Activated CD8-positive, alpha-beta T cell treated with anti-CD3 and anti-CD28 coated beads for 36 hours (primary cell): ENCODE measurements around the gene FCSK. TPM values are rescaled to one million over a fixed set of nuclear protein-coding genes. Genes with fewer than 3 reads are reported as not detected.
"Not testable (repeated sequence)": the region's sequence is repeated elsewhere in the genome, so short reads cannot be mapped to it uniquely, and the experiment has no call there.

ENCODE experiments used
- ATAC-seq: fragments of 200-7000 bp; cut with Tn5 transposase; one replicate; pipeline ENCODE4 v1.10.0; 2021; ENCODE audit warnings: mild to moderate bottlenecking, moderate library complexity
- CTCF ChIA-PET: fragments of 350-600 bp; sonication (Branson Sonifier 250); formaldehyde crosslinking; loops from one replicate; lab custom pipeline; 2021; ENCODE audit warnings: antibody characterized with exemption; lab: Charles Lee
- POLR2A ChIA-PET: fragments of 350-600 bp; sonication (Branson Sonifier 250); formaldehyde crosslinking; loops from one replicate; lab custom pipeline; 2021; ENCODE audit warnings: antibody characterized with exemption; lab: Charles Lee
- DNase-seq: peaks from one replicate; pipeline ENCODE4 v3.0.0-alpha.2; 2020
- H3K27ac Mint-ChIP-seq: one replicate; pipeline ENCODE4 v1.8.0; 2021; ENCODE audit warnings: mild to moderate bottlenecking, mixed read lengths
- H3K27me3 Mint-ChIP-seq: one replicate; pipeline ENCODE4 v1.8.0; 2021; ENCODE audit warnings: mixed read lengths
- H3K36me3 Mint-ChIP-seq: one replicate; pipeline ENCODE4 v1.8.0; 2021; ENCODE audit warnings: low read depth, mixed read lengths
- H3K4me1 Mint-ChIP-seq: one replicate; pipeline ENCODE4 v1.8.0; 2021; ENCODE audit warnings: low read depth, mixed read lengths
- H3K4me3 Mint-ChIP-seq: one replicate; pipeline ENCODE4 v1.8.0; 2021; ENCODE audit warnings: mild to moderate bottlenecking, moderate library complexity, mixed read lengths
- H3K9me3 Mint-ChIP-seq: one replicate; pipeline ENCODE4 v1.8.0; 2021; ENCODE audit warnings: mixed read lengths
- intact Hi-C: fragments of 100-400 bp; cut with micrococcal nuclease; formaldehyde crosslinking; loops from one replicate; pipeline ENCODE4 v1.10.0; 2022
- total RNA-seq, 2 experiments: library from RNA; stranded (reverse); gene quantifications; one replicate each; pipeline ENCODE4 v1.2.3, GENCODE V29; 2021
- TF ChIP-seq, protein P1 (sequence below): fragments of 200-600 bp; IDR thresholded peaks from one replicate; pipeline ENCODE4 v1.8.0; 2022; ENCODE audit warnings: antibody characterized with exemption, mild to moderate bottlenecking

Gene FCSK
- total RNA-seq, 2 experiments from 2014 or later, result 11.0 to 11.1 TPM

DNA sequence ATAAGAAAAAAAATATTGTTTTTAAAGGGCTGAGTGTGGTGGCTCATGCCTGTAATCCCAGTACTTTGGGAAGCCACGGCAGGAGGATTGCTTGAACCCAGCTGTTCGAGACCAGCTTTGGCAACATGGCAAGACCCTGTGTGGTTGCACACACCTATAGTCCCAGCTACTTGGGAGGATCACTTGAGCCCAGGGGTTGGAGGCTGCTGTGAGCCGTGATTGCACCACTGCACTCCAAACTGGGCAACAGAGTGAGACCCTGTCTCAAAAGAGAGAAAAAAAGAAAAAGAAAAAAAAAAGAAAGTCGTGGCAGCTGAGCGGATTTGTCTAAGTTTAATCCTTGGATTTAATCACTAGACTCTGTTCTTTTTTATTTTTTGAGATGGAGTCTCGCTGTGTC is 6.3 kb upstream of the FCSK start:
- intact Hi-C loops, result no loop called here
- CTCF ChIA-PET, result no interaction called here
- TF ChIP-seq, protein P1, sequence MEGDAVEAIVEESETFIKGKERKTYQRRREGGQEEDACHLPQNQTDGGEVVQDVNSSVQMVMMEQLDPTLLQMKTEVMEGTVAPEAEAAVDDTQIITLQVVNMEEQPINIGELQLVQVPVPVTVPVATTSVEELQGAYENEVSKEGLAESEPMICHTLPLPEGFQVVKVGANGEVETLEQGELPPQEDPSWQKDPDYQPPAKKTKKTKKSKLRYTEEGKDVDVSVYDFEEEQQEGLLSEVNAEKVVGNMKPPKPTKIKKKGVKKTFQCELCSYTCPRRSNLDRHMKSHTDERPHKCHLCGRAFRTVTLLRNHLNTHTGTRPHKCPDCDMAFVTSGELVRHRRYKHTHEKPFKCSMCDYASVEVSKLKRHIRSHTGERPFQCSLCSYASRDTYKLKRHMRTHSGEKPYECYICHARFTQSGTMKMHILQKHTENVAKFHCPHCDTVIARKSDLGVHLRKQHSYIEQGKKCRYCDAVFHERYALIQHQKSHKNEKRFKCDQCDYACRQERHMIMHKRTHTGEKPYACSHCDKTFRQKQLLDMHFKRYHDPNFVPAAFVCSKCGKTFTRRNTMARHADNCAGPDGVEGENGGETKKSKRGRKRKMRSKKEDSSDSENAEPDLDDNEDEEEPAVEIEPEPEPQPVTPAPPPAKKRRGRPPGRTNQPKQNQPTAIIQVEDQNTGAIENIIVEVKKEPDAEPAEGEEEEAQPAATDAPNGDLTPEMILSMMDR, result no peak

DNA sequence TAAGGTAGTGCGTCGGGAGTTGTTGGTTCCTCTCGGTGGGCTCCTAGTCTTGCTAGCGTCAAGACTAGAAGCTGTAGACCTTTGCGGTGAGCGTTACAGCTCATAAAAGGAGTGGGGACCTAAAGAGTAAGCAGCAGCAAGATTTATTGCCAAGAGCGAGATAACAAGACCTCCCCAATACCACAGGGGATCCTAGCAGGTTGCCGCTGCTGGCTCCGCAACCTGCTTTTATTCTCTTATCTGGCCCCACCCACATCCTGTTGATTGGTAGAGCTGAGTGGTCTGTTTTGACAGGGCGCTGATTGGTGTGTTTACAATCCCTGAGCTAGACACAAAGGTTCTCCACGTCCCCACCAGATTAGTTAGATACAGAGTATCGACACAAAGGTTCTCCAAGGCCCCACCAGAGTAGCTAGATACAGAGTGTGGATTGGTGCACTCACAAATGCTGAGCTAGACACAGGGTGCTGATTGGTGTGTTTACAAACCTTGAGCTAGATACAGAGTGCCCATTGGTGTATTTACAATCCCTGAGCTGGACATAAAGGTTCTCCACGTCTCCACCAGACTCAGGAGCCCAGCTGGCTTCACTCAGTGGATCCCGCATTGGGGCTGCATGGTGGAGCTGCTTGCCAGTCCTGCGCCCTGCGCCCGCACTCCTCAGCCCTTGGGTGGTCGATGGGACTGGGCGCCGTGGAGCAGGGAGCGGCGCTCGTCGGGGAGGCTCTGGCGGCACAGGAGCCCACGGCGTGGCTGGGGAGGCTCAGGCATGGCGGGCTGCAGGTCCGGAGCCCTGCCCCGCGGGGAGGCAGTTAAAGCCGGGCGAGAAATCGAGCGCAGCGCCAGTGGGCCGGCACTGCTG is 4.0 kb upstream of the FCSK start:
- H3K36me3 Mint-ChIP-seq, ATAC-seq, H3K9me3 Mint-ChIP-seq, H3K27me3 Mint-ChIP-seq, H3K27ac Mint-ChIP-seq, H3K4me3 Mint-ChIP-seq, intact Hi-C loops, DNase-seq: not testable (repeated sequence)
- ChIA-PET POLR2A (interaction anchor here (1.3 to 1.9 kb wide), 3 partner anchors 11 to 28 kb away, joined by 4 to 5 read pairs (median 5); partner anchors contain the start of gene ST3GAL2), CTCF (interaction anchor here (0.6 kb wide), 1 partner anchor 76 kb away, joined by 3 read pairs; no protein-coding TSS in a partner anchor)
- H3K4me1 Mint-ChIP-seq, result peaks cover 12% of the 10 kb centered on the region

More for the DNA sequence above, 6.3 kb upstream of the FCSK start:
- H3K9me3 Mint-ChIP-seq, result no peaks in the 10 kb centered on the region
- no peak overlapping the region for H3K27ac Mint-ChIP-seq
- ATAC-seq, result no peak
- no peak for DNase-seq
- H3K4me3 Mint-ChIP-seq, result no peak overlapping the region
- POLR2A ChIA-PET, result interaction anchor here (0.6 kb wide), 1 partner anchor 75 kb away, joined by 3 read pairs; no protein-coding TSS in a partner anchor
- no peaks in the 10 kb centered on the region for H3K36me3 Mint-ChIP-seq
- H3K27me3 Mint-ChIP-seq, result no peaks in the 10 kb centered on the region
- H3K4me1 Mint-ChIP-seq, result peaks cover 6% of the 10 kb centered on the region

DNA sequence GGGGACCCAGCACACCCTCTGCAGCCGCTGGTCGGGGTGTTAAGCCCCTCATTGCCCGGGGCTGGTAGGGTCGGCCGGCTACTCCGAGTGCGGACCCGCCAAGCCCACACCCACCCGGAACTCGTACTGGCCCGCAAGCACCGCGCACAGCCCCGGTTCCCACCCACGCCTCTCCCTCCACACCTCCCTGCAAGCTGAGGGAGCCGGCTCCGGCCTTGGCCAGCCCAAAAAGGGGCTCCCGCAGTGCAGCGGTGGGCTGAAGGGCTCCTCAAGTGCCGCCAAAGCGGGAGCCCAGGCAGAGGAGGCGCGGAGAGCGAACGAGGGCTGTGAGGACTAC is 3.4 kb upstream of the FCSK start:
- CTCF ChIA-PET, H3K4me3 Mint-ChIP-seq, H3K27me3 Mint-ChIP-seq, DNase-seq, H3K36me3 Mint-ChIP-seq, H3K9me3 Mint-ChIP-seq, H3K27ac Mint-ChIP-seq, ATAC-seq, intact Hi-C loops: not testable (repeated sequence)
- POLR2A ChIA-PET, result interaction anchor here (1.4 kb wide), 1 partner anchor 12 kb away, joined by 4 read pairs; the partner anchor contains the start of gene ST3GAL2
- peaks cover 15% of the 10 kb centered on the region for H3K4me1 Mint-ChIP-seq

DNA sequence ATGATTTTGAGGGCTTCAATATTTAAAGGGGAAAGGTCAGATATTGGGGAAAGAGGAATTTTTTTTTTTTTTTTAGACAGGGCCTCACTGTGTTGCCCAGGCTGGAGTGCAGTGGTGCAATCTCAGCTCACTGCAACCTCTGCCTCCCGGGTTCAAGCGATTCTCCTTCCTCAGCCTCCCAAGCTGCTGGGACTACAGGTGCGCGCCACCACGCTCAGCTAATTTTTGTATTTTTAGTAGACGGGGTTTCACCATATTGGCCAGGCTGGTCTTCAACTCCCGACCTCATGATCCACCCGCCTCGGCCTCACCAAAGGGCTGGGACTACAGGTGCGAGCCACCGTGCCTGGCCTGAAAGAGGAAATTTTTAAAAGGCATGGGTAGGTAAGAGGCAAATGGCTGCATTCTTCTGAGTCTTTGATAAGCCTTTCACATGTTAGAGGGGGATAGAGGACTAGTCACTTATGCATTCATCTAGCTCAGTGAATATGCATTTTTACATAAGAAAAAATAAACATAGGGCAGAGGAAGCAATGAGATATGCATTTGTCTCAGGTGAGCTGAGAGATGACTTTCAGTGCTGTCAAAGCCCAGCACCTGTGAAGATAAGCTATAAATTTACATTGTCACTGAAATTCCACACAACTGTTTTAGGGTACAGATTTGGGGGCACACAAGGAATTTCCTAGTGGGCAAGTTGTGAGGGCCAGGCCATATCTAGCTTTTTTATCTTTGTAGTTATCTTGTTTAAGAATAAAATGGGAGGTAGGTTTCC is 1.1 kb upstream of the FCSK start:
- Mint-ChIP-seq H3K9me3 (no peaks in the 10 kb centered on the region), H3K27me3 (no peaks in the 10 kb centered on the region), H3K4me1 (peaks cover 17% of the 10 kb centered on the region), H3K36me3 (no peaks in the 10 kb centered on the region), H3K4me3 (peak overlapping the region; percentile 86), H3K27ac (peak overlapping the region; percentile 91)
- ATAC-seq, result no peak
- POLR2A ChIA-PET, result interaction anchor here (0.9 to 2.2 kb wide), 11 partner anchors 10 to 72 kb away, joined by 3 to 10 read pairs (median 4); partner anchors contain the start of gene ST3GAL2
- CTCF ChIA-PET, result interaction anchor here (0.8 to 2.6 kb wide), 6 partner anchors 21 to 122 kb away, joined by 3 to 15 read pairs (median 3); no protein-coding TSS in a partner anchor
- TF ChIP-seq, protein P1, result no peak
- DNase-seq, result no peak
- intact Hi-C loops, result no loop called here

DNA sequence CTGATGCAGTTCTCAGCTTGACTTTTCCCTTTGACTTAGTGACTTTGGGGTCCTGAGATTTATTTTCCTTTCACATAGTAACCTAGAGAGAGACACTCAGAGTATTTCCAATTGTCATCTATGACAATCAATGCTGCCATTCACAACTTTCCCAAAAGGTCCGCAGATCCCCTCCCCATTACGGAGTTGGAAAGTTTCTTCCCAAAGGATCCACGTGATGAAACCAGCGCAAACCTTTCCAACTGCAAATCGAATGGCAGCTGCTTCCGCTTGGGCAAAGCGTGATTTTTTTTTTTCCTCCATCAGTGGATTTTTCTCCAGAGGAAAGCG is 538 bp upstream of the FCSK start:
- POLR2A ChIA-PET, result interaction anchor here (0.6 to 2.2 kb wide), 15 partner anchors 10 to 73 kb away, joined by 3 to 10 read pairs (median 4); partner anchors contain the start of gene ST3GAL2
- intact Hi-C loops, result no loop called here
- DNase-seq (no peak), ATAC-seq (no peak)
- H3K9me3 Mint-ChIP-seq, result no peaks in the 10 kb centered on the region
- H3K27ac Mint-ChIP-seq, result peak overlapping the region; percentile 91
- peak overlapping the region; percentile 86 for H3K4me3 Mint-ChIP-seq
- TF ChIP-seq, protein P1, result no peak
- peaks cover 17% of the 10 kb centered on the region for H3K4me1 Mint-ChIP-seq
- H3K27me3 Mint-ChIP-seq, result no peaks in the 10 kb centered on the region
- H3K36me3 Mint-ChIP-seq, result no peaks in the 10 kb centered on the region
- CTCF ChIA-PET, result interaction anchor here (0.8 to 2.6 kb wide), 7 partner anchors 13 to 123 kb away, joined by 3 to 15 read pairs (median 3); no protein-coding TSS in a partner anchor
